Amniotic stem cell (primary cell): ENCODE results near the gene PLCG2.
"Not testable (repeated sequence)": the region's sequence is repeated elsewhere in the genome, so short reads cannot be mapped to it uniquely, and the experiment has no call there.

ENCODE experiments used
- DNase-seq: peaks from one replicate; lab custom pipeline; 2025; lab: John Stamatoyannopoulos, UW

Gene PLCG2

GRCh38 chr16:81778861-81779535 lies at the start of gene PLCG2:
TSS of gene PLCG2 (plus strand) at chr16:81779291. CDS start at chr16:81785990, 6,699 bp downstream.
- no peak for DNase-seq

GRCh38 chr16:81729451-81729850 lies 49.6 kb upstream of the PLCG2 start:
- no peak for DNase-seq

GRCh38 chr16:81730090-81731051 lies 48.7 kb upstream of the PLCG2 start:
- no peak for DNase-seq

- no peak for DNase-seq
Measured at GRCh38 chr16:81731649-81732048, 47.4 kb upstream of the PLCG2 start.

GRCh38 chr16:81732699-81733098 lies 46.4 kb upstream of the PLCG2 start:
- DNase-seq = no peak

GRCh38 chr16:81733295-81733694 lies 45.8 kb upstream of the PLCG2 start:
- DNase-seq = no peak

GRCh38 chr16:81734632-81735434 lies 44.3 kb upstream of the PLCG2 start:
- DNase-seq = no peak

GRCh38 chr16:81737885-81738536 lies 41.1 kb upstream of the PLCG2 start:
- peak; percentile 57 for DNase-seq

GRCh38 chr16:81738783-81739496 lies 40.2 kb upstream of the PLCG2 start:
- DNase-seq = no peak

- DNase-seq = no peak
Measured at GRCh38 chr16:81739503-81739902, 39.6 kb upstream of the PLCG2 start.

GRCh38 chr16:81740169-81740568 lies 38.9 kb upstream of the PLCG2 start:
- DNase-seq = no peak

GRCh38 chr16:81741430-81741770 lies 37.7 kb upstream of the PLCG2 start:
- DNase-seq = not testable (repeated sequence)

- DNase-seq = no peak
Measured at GRCh38 chr16:81744385-81744784, 34.7 kb upstream of the PLCG2 start.

GRCh38 chr16:81744911-81745310 lies 34.2 kb upstream of the PLCG2 start:
- DNase-seq = no peak

- no peak for DNase-seq
Measured at GRCh38 chr16:81745704-81746558, 33.2 kb upstream of the PLCG2 start.

GRCh38 chr16:81746566-81746965 lies 32.5 kb upstream of the PLCG2 start:
- DNase-seq = no peak

- no peak for DNase-seq
Measured at GRCh38 chr16:81748476-81749198, 30.5 kb upstream of the PLCG2 start.

GRCh38 chr16:81752225-81752875 lies 26.7 kb upstream of the PLCG2 start:
- DNase-seq = no peak

- DNase-seq = no peak
Measured at GRCh38 chr16:81752876-81753227, 26.2 kb upstream of the PLCG2 start.
